ENCODE results near the gene AUTS2.

AUTS2 gene

GRCh38 chr7:69953136-69954067, 355.1 kb downstream of the AUTS2 start:
- peak; percentile 12 for DNase-seq
- Histone ChIP-seq H3K4me3 (ENCODE audit: low read depth, low read length) (no peak overlapping the region), H3K36me3 (no peaks in the 10 kb centered on the region), H3K27ac (peak overlapping the region; percentile 76), H3K27me3 (ENCODE audit: insufficient read depth, low read depth, severe bottlenecking) (no peaks in the 10 kb centered on the region), H3K9me3 (ENCODE audit: severe bottlenecking) (no peaks in the 10 kb centered on the region)
- TF ChIP-seq CTCF (IDR thresholded peaks at IDR 0.05; ENCODE audit: low read depth, low read length), result no peak

GRCh38 chr7:69956541-69956940, 358.3 kb downstream of the AUTS2 start:
- Histone ChIP-seq H3K9me3 (ENCODE audit: severe bottlenecking) (no peaks in the 10 kb centered on the region), H3K4me3 (ENCODE audit: low read depth, low read length) (no peak overlapping the region), H3K27ac (no peak overlapping the region), H3K36me3 (no peaks in the 10 kb centered on the region), H3K27me3 (ENCODE audit: insufficient read depth, low read depth, severe bottlenecking) (no peaks in the 10 kb centered on the region)
- DNase-seq, result no peak
- TF ChIP-seq CTCF (IDR thresholded peaks at IDR 0.05; ENCODE audit: low read depth, low read length), result no peak

GRCh38 chr7:69957661-69958060, 359.4 kb downstream of the AUTS2 start:
- no peak for TF ChIP-seq CTCF (IDR thresholded peaks at IDR 0.05; ENCODE audit: low read depth, low read length)
- Histone ChIP-seq H3K4me3 (ENCODE audit: low read depth, low read length) (no peak overlapping the region), H3K36me3 (no peaks in the 10 kb centered on the region), H3K27ac (no peak overlapping the region), H3K9me3 (ENCODE audit: severe bottlenecking) (no peaks in the 10 kb centered on the region), H3K27me3 (ENCODE audit: insufficient read depth, low read depth, severe bottlenecking) (no peaks in the 10 kb centered on the region)
- no peak for DNase-seq

GRCh38 chr7:69959789-69960499, 361.7 kb downstream of the AUTS2 start:
- Histone ChIP-seq H3K27me3 (ENCODE audit: insufficient read depth, low read depth, severe bottlenecking) (no peaks in the 10 kb centered on the region), H3K4me3 (ENCODE audit: low read depth, low read length) (no peak overlapping the region), H3K36me3 (no peaks in the 10 kb centered on the region), H3K9me3 (ENCODE audit: severe bottlenecking) (no peaks in the 10 kb centered on the region), H3K27ac (no peak overlapping the region)
- TF ChIP-seq CTCF (IDR thresholded peaks at IDR 0.05; ENCODE audit: low read depth, low read length), result no peak
- no peak for DNase-seq

GRCh38 chr7:69961436-69961835, 363.2 kb downstream of the AUTS2 start:
- Histone ChIP-seq H3K36me3 (no peaks in the 10 kb centered on the region), H3K27ac (no peak overlapping the region), H3K9me3 (ENCODE audit: severe bottlenecking) (no peaks in the 10 kb centered on the region), H3K27me3 (ENCODE audit: insufficient read depth, low read depth, severe bottlenecking) (no peaks in the 10 kb centered on the region), H3K4me3 (ENCODE audit: low read depth, low read length) (no peak overlapping the region)
- no peak for TF ChIP-seq CTCF (IDR thresholded peaks at IDR 0.05; ENCODE audit: low read depth, low read length)
- DNase-seq, result no peak
